RPMI8226 (cell line): Measurements from ENCODE around the gene ADAP1.
A peak's percentile ranks its signal among the peaks of the same experiment; 100 is the strongest.
"Not testable (repeated sequence)": the region's sequence is repeated elsewhere in the genome, so short reads cannot be mapped to it uniquely, and the experiment has no call there.

Experiments used
- DNase-seq: peaks from one replicate; pipeline ENCODE4 v3.0.0-alpha.2; 2015

Gene ADAP1

GRCh38 chr7:935874-936385, 18.6 kb downstream of the ADAP1 start:
- no peak for DNase-seq

- DNase-seq = no peak
These were observed 19.2 kb downstream of the ADAP1 start for GRCh38 chr7:935164-935873.

- no peak for DNase-seq
These were observed 19.9 kb downstream of the ADAP1 start for GRCh38 chr7:934469-935163.

- no peak for DNase-seq
These were observed 21.9 kb downstream of the ADAP1 start for GRCh38 chr7:932651-932975.

DNA sequence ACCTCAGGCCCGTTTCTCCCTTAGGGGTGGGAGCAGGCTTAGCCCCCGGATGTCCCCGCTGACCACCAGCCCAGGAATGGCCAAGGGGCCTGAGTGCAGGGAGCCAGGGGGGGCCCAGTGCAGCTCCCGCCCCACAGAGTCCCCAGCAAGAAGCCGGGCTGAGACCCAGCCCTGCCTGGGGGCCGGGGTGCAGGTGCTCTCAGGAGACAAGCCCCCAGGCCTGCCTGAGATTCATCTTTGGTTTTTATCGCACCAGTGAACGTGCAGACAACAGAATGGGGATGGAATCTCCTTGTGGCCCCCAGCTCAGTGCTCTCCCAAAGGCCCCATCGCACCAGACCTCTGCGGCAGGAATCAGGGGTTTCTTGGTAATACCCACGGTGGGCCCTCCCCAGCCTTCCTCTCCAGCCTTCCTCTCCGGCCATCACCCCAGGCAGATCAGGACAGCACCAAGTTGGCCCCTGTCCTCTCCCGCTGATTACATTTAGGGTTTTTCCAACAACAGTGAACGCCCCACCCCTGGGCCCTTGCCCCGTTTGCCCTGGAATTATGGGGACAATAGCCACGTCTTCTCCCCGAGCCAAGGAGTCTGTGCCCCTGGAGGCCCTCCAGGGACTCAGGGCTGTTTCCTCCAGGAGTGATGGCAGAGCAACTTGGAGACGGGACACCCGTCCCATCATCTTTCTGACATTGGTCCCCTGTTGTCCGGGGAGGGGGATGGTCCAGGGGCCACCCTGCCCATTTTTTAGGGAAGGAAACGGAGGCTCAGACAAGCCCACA, 22.4 kb downstream of the ADAP1 start:
- DNase-seq = no peak

- no peak for DNase-seq
These were observed 23.3 kb downstream of the ADAP1 start for GRCh38 chr7:930975-931758.

DNA sequence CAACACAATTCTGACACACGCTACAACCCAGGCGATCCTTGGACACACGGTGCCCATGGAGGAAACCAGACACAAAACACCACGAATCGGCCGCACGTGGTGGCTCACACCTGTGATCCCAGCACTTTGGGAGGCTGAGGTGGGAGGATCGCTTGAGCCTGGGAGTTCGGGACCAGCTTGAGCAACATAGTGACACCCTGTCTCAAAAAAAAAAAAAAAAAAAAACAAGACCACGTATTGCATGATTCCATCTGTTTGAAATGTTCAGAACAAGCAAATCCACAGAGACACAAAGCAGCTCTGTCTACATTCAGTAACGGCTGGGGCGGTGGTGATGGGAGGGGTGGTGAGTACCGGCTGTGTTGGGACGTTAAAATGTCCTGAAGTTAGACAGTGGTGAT, 25.2 kb downstream of the ADAP1 start:
- no peak for DNase-seq

DNA sequence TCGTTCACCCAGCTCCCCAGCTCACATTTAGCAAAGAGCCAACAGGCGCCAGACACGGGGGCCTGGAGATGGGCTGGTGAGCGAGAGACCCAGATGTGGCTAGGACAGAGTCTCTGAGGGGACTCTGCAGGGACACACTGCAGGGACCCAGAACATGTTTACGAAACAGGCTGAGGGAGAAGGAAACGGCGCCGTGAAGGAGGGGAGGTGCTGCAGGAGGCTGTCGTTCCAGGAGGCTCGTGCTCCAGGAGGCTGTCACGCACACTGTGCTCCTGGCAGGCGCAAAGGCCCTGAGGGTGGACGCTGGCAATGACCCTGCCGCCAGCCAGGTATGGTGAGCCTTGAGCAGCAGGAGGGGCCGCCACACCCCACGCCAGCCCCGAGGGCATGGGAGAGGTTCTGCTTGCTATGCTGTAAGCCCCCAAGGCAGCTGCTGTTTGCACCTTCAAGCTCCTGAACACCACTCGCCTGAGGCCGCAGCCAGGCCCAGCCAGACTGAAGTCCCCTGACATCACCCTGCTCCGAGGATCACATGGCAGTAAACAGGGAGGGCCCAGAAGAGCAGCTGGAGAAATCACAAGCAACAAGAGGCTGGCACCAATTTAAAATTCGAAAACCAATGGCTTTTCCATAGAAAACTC, 27.3 kb downstream of the ADAP1 start:
- DNase-seq = no peak

GRCh38 chr7:926061-927030, 28.1 kb downstream of the ADAP1 start:
- DNase-seq = no peak

DNA sequence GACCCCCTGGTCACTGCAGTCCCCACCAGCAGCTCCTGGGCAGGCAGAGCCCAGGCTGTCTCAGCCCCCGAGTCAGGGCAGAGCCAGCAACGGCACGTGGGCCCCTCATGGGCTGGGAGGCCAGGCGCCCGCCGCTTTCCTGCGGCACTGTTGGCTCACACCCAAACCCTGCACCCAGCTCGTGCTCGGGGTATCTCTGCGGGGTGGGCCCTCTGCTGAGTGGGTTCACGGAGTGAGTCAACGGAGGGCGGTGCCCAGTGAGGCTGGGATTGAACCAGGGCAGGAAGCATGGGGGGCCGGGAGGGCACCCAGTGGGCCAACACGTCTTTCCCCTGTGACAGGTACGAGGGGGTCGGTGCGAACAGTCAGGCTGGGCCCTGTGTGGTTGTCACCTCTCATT, 28.9 kb downstream of the ADAP1 start:
- no peak for DNase-seq

DNA sequence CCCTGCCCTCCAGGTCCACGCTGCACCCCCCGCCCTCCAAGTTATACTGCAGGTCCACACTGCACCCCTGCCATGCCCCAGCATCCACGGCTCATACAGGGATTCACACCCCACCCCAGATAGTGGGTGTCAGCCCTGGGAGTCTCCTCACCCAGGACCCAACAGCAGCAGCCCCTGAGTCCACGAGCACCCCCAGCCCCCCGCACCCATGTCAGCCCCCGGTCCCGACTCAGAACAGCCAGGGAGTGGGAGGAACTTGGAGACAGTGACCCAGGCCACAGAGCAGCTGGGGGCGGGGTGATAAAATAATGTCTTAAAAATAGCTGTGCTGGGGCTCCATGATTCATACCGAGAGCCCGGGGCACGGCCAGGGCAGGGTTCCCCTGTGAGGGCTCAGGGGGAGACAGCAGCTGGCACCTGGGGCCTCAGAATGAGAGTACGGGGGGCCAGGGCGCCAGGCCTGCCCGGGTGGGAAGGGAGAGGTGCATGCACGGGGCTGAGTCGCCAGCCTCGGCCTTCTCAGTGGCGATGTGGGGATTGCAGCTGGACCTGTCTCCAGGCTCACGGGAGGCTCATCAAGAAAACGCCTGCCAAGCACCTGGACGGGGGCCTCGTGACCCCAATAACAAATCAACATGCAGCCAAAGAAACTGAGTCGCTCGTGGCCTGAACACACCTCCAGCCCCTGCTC, 29.8 kb downstream of the ADAP1 start:
- peak; percentile 57 for DNase-seq

- not testable (repeated sequence) for DNase-seq
These were observed 30.4 kb downstream of the ADAP1 start for GRCh38 chr7:924042-924441.

DNA sequence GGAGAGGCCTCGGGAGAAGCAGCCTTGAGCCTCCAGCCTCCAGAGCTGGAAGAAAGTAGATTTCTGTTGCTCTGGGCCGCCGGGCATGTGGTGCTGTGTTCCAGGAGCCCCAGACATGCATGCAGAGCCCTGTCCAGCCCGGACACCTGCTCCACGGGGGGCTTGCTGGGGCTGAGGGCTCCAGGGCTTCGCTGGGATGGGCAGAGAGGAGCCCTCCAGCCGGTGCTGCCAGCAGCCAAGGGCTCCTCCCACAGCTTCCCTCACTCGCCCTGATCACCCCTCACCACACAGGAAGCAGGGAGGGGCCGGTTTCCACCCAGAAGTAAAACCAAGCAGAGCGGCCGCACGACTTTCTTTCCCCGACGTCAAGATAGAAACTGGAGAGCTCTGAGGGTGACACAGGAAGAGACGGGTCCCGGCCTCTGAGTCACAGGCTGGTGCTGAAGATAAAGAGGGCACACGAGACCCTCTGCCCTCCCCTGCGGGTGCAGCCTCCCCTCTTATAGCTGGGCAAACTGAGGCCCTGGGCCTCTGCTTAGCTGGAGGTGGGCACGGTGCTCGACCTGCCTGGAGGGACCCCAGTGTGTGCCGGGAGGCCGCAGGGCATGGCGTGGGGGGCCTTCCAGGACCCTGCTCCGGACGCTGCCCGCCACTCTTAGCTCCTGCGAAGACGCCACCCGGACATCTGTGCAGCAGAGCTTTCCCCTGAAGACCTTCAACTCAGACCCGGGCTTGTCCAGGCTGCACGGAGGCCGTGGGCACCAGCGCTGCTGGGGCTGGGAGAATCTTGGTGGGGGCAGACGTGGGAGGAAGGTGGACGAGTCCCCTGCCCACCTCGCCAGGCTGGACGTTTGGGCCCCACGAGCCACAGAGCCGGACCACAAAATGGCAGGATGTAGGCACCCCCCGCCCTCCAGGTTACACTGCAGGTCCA, 31.1 kb downstream of the ADAP1 start:
- DNase-seq = peak; percentile 90

DNA sequence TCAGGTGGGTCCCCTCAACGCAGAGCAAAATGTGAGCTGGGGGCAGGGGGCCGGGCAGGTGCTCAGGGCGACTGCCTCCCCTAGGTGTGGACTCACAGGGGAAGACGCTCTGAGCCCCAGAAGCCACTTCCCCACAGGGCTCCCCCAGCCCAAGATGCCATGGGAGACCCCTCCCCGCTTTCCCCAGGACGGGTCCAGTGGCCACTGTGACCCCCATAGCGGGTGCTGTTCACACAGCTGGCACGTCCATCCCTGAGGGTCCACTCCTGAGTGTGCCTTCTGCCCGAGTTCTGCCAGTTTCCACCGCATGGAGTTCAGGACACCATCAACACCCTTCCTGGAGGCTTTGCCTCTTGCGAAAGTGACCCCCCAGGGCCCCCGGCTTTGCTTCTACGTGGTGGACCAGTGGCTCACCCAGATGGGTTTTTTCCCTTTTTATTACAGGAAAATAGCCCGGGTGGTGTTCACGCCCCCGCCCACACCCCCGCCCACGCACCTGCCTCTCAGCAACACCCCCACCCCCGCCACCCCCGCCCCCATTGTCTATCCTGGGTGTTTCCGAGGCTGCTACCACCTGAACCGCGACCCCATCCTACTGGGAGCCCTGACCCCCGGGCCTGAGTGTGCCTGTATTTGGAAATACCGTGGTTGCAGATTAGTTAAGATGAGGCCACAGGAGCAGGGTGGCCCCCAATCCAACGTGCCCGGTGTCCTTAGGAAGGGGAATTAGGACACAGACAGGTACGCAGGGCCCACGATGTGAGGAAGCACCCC, 32.0 kb downstream of the ADAP1 start:
- DNase-seq = no peak

- DNase-seq = no peak
These were observed 32.7 kb downstream of the ADAP1 start for GRCh38 chr7:921581-922333.

DNA sequence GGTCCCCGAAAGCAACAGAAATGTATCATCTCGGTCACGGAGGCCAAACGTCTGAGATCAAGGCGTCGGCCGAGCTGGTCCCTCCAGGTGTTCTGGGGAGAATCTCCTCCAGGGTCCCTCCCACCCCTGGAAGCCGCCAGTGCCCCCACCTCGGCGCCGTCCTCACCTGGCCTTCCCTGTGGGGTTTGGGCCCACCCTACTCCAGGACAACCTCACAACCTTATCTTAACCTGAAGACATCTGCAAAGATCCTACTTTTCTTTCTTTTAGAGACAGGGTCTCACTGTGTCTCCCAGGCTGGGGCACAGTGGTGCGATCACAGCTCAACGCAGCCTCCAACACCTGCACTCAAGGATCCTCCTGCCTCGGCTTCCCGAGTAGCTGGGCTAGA, 33.4 kb downstream of the ADAP1 start:
- DNase-seq = no peak

DNA sequence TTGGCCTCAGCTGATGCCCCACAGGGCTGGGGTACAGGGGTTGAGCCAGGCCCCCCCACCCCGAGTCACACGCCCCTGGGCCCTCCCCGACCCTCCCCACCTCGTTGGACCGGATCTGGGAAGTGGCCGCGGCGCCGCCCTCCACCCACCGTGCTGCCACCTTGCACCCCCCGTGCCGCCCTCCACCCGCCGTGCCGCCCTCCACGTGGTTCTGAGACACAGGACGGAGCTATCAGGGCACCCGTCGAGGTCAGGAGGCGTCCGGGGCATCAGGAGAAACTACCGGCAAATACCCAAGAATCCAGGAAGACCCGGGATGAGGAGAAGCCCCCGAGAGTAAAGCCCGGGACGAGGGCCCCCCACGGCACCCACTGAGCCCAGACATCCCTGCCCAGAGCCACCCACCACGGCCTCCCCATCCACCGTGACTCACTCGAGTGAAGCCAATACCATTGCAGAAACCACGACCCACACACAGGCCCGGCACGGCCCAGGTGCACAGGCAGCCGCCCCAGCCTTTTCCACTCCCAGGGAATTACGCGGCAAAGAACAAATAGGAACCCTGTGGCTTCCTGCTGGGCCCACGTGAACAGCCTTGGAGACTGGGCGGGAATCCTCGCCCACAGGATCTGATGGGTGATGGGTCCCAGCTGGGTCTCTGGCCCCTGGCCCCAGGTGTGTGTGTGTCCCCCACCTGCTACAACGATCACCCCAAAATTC, 34.0 kb downstream of the ADAP1 start:
- DNase-seq = no peak
